Heart left ventricle (tissue), 13 donors: ENCODE measurements around the gene LAMC3.

Source experiments
- CTCF ChIP-seq, 12 donors: fragments of 200-600 bp; sonication (generic) in 4 of 12; IDR thresholded peaks; one replicate each; pipeline versions ENCODE4 v1.5.0 to v1.8.0; 2018 to 2022; ENCODE audit warnings: antibody characterized with exemption in 12 of 12, mild to moderate bottlenecking in 5 of 12
- POLR2A ChIP-seq, 2 donors: fragments of 450-650 bp; IDR thresholded peaks; one replicate each; pipeline ENCODE4 v1.6.1; 2017; ENCODE audit warnings: antibody characterized with exemption in 2 of 2, mild to moderate bottlenecking in 2 of 2, moderate library complexity in 2 of 2
- donor health status: ischemic (EF 13 %, LVEDD 7.1; RV severe dilation, severe dysfunction).
- donor health status: DM: no; HTN: yes; CAD: no.
- donor health status: DM: no; HTN: no; CAD: no.
- donor health status: ischemic (EF 25% LVEDD 6.9; RV normal size, moderate dysfunction).
- donor health status: ischemic (EF 25% LVEDD 5.7; RV mildly dilated, moderate dysfunction).
- donor health status: ischemic (EF 35%, LVEDD 5.7; RV mildly dilated, moderate dysfunction).
- donor health status: nonischemic (EF 11% LVEDD 7.7; RV severe dilation, severe dysfunction).
- donor health status: DM: yes; HTN: yes; CAD: no.
- donor health status: PGD.
- donor health status: ischemic (EF 29% LVEDD 5.4; RV normal size, mild dysfunction).
- donor health status: nonischemic (EF 23%, LVEDD 6.1; RV moderate dilation, normal function).

- TF ChIP-seq CTCF (IDR thresholded peaks at IDR 0.05) (no peak), POLR2A (IDR thresholded peaks at IDR 0.05) (no peak)
Measured at GRCh38 chr9:130985029-130985428, 23.9 kb upstream of the LAMC3 start.
